ENCODE results near the gene KLC4.
"Not testable (repeated sequence)": the region's sequence is repeated elsewhere in the genome, so short reads cannot be mapped to it uniquely, and the experiment has no call there.

KLC4 gene

DNA sequence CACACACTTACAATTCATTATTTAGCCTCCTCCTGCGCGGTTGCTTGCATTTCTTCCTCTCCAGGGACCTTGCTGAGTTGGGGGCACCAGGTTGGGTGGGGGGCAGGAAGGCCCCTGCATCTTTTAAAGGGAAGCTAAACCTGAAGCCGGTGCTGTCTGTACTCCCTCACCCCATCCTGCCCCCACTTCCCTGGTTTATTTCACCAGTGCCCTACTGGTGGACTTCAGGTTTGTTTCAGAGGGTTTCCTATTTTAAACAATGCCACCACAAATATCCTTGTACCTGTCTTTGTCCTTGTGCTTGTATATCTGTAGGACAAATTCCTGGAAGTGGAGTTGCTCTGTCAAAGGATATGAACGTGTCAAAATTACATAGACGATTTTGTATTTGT is 37.7 kb downstream of the KLC4 start:
- ATAC-seq (replicated peaks), result no peak
- H3K9me3 Mint-ChIP-seq, result no peaks in the 10 kb centered on the region
- no peaks in the 10 kb centered on the region for H3K36me3 Mint-ChIP-seq (ENCODE audit: insufficient read depth)
- H3K27me3 Mint-ChIP-seq, result no peaks in the 10 kb centered on the region
- no peak overlapping the region for H3K4me3 Mint-ChIP-seq
- H3K4me1 Mint-ChIP-seq (ENCODE audit: low read depth in 2 of 2), result peaks cover 6 to 25% of the 10 kb centered on the region in 2 donors
- no peak overlapping the region for H3K27ac Mint-ChIP-seq
- no peak for DNase-seq

- H3K27ac Mint-ChIP-seq, result no peak overlapping the region
- no peak for DNase-seq
Observed at GRCh38 chr6:43097502-43097901, 38.1 kb downstream of the KLC4 start.

GRCh38 chr6:43101497-43101896 is 42.1 kb downstream of the KLC4 start:
- Mint-ChIP-seq H3K9me3 (no peaks in the 10 kb centered on the region), H3K4me3 (no peak overlapping the region), H3K27me3 (no peaks in the 10 kb centered on the region), H3K4me1 (ENCODE audit: low read depth in 2 of 2) (peaks cover 0 to 2% of the 10 kb centered on the region in 2 donors), H3K27ac (no peak overlapping the region), H3K36me3 (ENCODE audit: insufficient read depth) (no peaks in the 10 kb centered on the region)
- DNase-seq (no peak), ATAC-seq (replicated peaks) (no peak)

More at GRCh38 chr6:43097502-43097901, 38.1 kb downstream of the KLC4 start:
- Mint-ChIP-seq H3K36me3 (ENCODE audit: insufficient read depth) (no peaks in the 10 kb centered on the region), H3K4me3 (no peak overlapping the region), H3K27me3 (no peaks in the 10 kb centered on the region), H3K4me1 (ENCODE audit: low read depth in 2 of 2) (peaks cover 6 to 25% of the 10 kb centered on the region in 2 donors), H3K9me3 (no peaks in the 10 kb centered on the region)
- no peak for ATAC-seq (replicated peaks)

- ATAC-seq (replicated peaks) (no peak), DNase-seq (no peak)
- no peak overlapping the region for H3K4me3 Mint-ChIP-seq
- no peaks in the 10 kb centered on the region for H3K36me3 Mint-ChIP-seq (ENCODE audit: insufficient read depth)
- peaks cover 0 to 2% of the 10 kb centered on the region in 2 donors for H3K4me1 Mint-ChIP-seq (ENCODE audit: low read depth in 2 of 2)
- H3K9me3 Mint-ChIP-seq, result no peaks in the 10 kb centered on the region
- H3K27ac Mint-ChIP-seq, result no peak overlapping the region
- H3K27me3 Mint-ChIP-seq, result no peaks in the 10 kb centered on the region
Observed at GRCh38 chr6:43103253-43103876, 43.9 kb downstream of the KLC4 start.

DNA sequence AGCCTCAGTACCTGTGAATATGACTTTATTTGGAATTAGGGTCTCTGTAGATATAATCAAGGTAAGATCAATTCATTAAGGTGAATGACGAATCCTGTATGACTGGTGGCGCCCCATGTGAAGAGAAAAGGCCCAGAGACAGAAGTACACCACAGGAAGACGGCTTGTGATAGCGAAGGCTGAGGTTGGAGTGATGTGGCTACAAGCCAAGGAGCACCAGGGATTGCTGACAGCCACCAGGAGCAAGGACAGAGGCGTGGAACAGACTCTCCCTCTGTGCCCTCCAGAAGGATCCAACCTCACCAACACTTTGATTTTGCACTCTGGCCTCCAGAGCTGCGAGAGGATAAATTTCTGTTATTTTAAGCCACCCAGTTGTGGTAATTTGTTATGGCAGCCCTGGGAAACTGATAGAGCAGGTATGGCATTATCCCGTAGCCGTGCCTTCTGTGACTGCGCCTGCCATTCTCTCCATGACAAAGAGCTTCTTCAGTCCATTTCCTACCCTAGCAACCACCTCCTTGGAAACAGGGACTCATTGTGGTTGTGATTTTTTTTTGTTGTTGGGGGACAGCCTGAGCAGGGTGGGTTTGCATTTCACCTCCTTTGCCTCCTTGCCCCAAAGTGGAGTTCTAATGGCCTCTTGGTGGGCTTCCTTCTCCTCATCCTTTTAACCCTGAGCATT is 46.2 kb downstream of the KLC4 start:
- ATAC-seq (replicated peaks) (no peak), DNase-seq (no peak)
- Mint-ChIP-seq H3K4me1 (ENCODE audit: low read depth in 2 of 2) (peaks cover 0 to 2% of the 10 kb centered on the region in 2 donors), H3K36me3 (ENCODE audit: insufficient read depth) (no peaks in the 10 kb centered on the region), H3K9me3 (no peaks in the 10 kb centered on the region), H3K27ac (peak overlapping the region in 1 of 2 donors; percentile 32), H3K4me3 (no peak overlapping the region), H3K27me3 (no peaks in the 10 kb centered on the region)

DNA sequence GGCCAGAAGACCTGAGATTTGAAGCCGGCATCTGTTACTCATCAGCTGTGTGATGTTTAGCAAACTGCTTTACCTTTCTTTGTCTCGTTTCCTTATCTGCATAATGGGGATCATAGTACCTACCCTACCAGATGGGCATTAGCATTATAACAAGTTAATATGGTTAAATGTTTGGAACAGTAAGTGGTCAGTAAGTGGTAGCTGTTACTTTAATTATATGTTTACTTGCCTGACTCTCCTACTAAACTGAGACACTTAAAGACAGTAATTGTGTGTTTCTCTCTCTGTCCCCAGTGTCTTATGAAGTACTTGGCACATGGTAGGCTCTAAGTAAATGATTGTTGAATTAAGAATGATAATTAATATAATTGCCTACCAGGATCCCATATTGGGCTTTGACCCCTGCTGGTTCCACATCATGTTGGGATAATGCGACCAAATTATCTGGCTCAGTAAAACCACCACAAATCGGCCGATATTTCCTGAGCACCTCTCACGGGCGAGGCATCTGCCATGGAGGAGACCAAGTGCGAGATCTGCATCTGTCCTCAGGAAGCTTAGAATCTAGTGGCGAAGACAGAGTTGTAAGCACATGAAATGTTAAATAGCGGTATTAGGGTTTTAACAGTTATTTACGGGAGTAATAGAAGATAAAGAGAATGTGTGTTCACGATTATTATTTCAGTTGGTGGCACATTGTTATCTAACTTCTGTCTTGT is 48.1 kb downstream of the KLC4 start:
- no peak for ATAC-seq (replicated peaks)
- Mint-ChIP-seq H3K9me3 (no peaks in the 10 kb centered on the region), H3K36me3 (ENCODE audit: insufficient read depth) (no peaks in the 10 kb centered on the region), H3K27me3 (no peaks in the 10 kb centered on the region), H3K4me1 (ENCODE audit: low read depth in 2 of 2) (peaks cover 0 to 2% of the 10 kb centered on the region in 2 donors), H3K27ac (no peak overlapping the region), H3K4me3 (no peak overlapping the region)
- no peak for DNase-seq

DNA sequence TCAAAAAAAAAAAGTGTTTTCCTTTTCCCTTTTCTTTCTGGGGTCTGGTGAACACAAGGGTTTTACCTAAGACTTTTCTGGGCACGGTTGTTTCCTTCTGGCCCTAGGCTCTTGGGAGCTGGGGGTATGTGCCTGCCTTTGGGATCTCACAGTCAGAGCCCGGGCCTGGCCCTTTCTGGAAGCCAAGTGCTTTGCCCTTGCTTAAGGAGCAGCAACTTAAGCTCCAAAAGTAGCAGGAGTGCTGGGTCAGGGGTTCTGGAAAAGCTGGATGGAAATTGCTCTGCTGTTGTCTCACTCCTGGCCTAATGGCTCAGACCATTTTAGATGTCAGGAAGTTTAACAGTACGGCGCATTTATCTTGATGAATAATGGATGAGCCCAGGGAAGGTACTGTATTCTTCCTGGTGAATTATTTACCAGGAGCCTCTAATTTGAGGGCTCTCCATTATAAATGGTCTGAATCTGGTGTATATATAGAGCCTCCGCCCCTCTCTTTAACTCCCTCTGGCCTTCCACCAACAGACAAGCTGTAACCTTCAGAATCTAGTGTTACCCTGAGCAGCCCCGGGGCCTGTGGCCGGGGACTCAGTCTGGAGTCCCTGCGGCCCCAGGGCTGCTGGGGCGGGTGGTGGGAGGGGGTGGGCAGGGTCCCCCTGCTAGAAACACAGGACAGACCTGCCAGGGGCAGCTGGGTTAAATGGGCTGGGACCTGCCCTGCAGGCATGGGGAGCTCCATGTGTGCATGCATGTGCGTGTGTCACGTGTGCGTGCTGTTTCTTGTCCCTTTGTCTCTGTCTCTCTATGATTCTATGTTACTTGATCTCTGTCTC is 54.2 kb downstream of the KLC4 start:
- no peaks in the 10 kb centered on the region for H3K36me3 Mint-ChIP-seq (ENCODE audit: insufficient read depth)
- ATAC-seq (replicated peaks), result no peak
- H3K27ac Mint-ChIP-seq, result no peak overlapping the region
- H3K4me3 Mint-ChIP-seq, result no peak overlapping the region
- no peaks in the 10 kb centered on the region for H3K4me1 Mint-ChIP-seq (ENCODE audit: low read depth in 2 of 2)
- DNase-seq, result no peak
- H3K27me3 Mint-ChIP-seq, result peaks cover 0 to 10% of the 10 kb centered on the region in 2 donors
- no peaks in the 10 kb centered on the region for H3K9me3 Mint-ChIP-seq

DNA sequence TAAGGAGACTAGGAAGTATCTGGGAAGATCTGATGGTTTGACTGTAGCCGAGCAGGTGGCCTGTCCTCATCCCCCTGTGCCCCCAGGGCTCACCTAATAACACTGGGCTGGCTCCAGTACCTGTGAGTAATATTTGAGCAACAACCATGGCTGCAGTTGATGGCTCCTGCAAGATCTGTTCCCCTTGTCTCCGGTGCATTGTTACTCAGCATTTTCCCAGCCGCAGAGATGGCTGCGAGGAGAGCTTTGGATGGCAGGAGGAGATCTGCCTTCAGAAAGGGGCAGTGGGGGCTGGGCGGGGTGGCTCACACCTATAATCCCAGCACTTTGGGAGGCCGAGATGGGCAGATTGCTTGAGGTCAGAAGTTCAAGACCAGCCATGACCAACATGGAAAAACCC is 55.9 kb downstream of the KLC4 start:
- Mint-ChIP-seq H3K27me3 (peaks cover 9 to 22% of the 10 kb centered on the region in 2 donors), H3K4me3 (no peak overlapping the region), H3K27ac (no peak overlapping the region), H3K4me1 (ENCODE audit: low read depth in 2 of 2) (no peaks in the 10 kb centered on the region), H3K36me3 (ENCODE audit: insufficient read depth) (no peaks in the 10 kb centered on the region), H3K9me3 (no peaks in the 10 kb centered on the region)
- DNase-seq, result no peak
- no peak for ATAC-seq (replicated peaks)

DNA sequence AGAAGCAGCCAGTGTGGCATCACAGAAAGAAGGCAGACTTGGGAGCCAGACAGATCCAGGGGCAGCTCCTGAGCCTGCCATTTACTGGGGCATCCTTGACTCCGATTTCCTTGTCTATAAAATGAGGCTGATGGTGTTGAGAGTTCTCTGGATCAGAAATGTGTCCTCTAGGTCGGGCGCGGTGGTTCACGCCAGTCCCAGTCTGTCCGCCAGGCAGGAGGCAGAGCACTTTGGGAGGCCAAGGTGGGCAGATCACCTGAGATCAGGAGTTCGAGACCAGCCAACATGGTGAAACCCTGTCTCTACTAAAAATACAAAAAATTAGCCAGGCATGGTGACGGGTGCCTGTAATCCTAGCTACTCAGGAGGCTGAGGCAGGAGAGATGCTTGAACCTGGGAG is 58.0 kb downstream of the KLC4 start:
- ATAC-seq (replicated peaks); H3K9me3 Mint-ChIP-seq; H3K36me3 Mint-ChIP-seq (ENCODE audit: insufficient read depth); H3K4me3 Mint-ChIP-seq; DNase-seq; H3K4me1 Mint-ChIP-seq (ENCODE audit: low read depth in 2 of 2): not testable (repeated sequence)
- Mint-ChIP-seq H3K27ac (peak overlapping the region; percentile 30 to 64), H3K27me3 (peaks cover 9 to 23% of the 10 kb centered on the region in 2 donors)

- ATAC-seq (replicated peaks) (no peak), DNase-seq (no peak)
- Mint-ChIP-seq H3K27ac (no peak overlapping the region), H3K36me3 (ENCODE audit: insufficient read depth) (peaks cover 2% of the 10 kb centered on the region), H3K27me3 (peaks cover 9 to 31% of the 10 kb centered on the region in 2 donors), H3K9me3 (no peaks in the 10 kb centered on the region), H3K4me3 (no peak overlapping the region), H3K4me1 (ENCODE audit: low read depth in 2 of 2) (no peaks in the 10 kb centered on the region)
Observed at GRCh38 chr6:43119482-43119881, 60.1 kb downstream of the KLC4 start.

DNA sequence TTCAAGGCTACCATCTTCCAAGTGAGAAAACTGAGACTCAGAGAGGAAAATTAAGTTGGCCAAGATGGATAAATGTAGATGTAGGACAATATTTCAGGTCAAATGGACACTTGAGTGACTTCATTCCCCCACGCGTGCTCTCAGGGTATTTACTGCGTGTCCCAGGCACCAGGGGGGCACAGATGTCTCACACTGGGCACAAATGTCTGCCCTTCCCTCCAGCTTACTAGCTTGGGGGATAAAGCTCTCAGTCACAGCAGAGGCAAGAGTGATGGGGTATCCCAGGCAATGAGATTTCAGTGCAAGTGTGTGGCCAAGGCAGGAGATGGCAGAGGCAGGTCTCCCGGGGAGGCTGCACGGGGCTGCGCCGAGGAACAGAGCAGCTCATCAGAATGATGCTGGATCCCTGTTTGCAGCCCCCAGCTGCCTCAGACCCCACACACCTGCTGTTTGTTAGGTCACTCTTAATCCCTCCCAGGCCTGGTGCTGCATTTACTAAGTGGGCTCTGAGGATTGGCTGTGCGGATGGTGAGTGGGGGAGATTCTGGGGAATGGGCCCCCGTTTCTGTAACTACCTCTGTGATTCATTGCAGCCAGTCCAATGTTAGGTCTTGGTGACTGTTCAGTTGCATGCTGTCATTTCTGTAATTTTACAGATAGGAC is 60.8 kb downstream of the KLC4 start:
- Mint-ChIP-seq H3K4me1 (ENCODE audit: low read depth in 2 of 2) (no peaks in the 10 kb centered on the region), H3K27me3 (peaks cover 9 to 31% of the 10 kb centered on the region in 2 donors), H3K27ac (no peak overlapping the region), H3K9me3 (no peaks in the 10 kb centered on the region), H3K4me3 (no peak overlapping the region), H3K36me3 (ENCODE audit: insufficient read depth) (peaks cover 2% of the 10 kb centered on the region)
- DNase-seq (no peak), ATAC-seq (replicated peaks) (no peak)

- Mint-ChIP-seq H3K9me3 (no peaks in the 10 kb centered on the region), H3K27ac (no peak overlapping the region)
- DNase-seq, result no peak
Observed at GRCh38 chr6:43120944-43121913, 61.8 kb downstream of the KLC4 start.

More at GRCh38 chr6:43120944-43121913, 61.8 kb downstream of the KLC4 start:
- H3K27me3 Mint-ChIP-seq, result peaks cover 9 to 40% of the 10 kb centered on the region in 2 donors
- ATAC-seq (replicated peaks), result no peak
- no peaks in the 10 kb centered on the region for H3K4me1 Mint-ChIP-seq (ENCODE audit: low read depth in 2 of 2)
- H3K4me3 Mint-ChIP-seq, result no peak overlapping the region
- peaks cover 2% of the 10 kb centered on the region for H3K36me3 Mint-ChIP-seq (ENCODE audit: insufficient read depth)

Measured in effector memory CD8-positive, alpha-beta T cell (primary cell).